Activated naive CD4-positive, alpha-beta T cell treated with anti-CD3 and anti-CD28 coated beads, Interleukin-2, amount 10 ng/mL, durations not matched to agents 7 days and 5 days (primary cell): ENCODE data around the gene ATP5F1E.
"Not testable (repeated sequence)": the region's sequence is repeated elsewhere in the genome, so short reads cannot be mapped to it uniquely, and the experiment has no call there.

Experiments
- CTCF ChIA-PET: fragments of 350-600 bp; sonication (Branson Sonifier 250); formaldehyde crosslinking; loops from one replicate; lab custom pipeline; 2021; ENCODE audit warnings: antibody characterized with exemption; lab: Charles Lee
- DNase-seq: peaks from one replicate; pipeline ENCODE4 v3.0.0-alpha.2; 2020
- H3K27ac Mint-ChIP-seq: one replicate; pipeline ENCODE4 v1.8.0; 2021; ENCODE audit warnings: mild to moderate bottlenecking, moderate library complexity, mixed read lengths
- H3K27me3 Mint-ChIP-seq: one replicate; pipeline ENCODE4 v1.8.0; 2021; ENCODE audit warnings: mild to moderate bottlenecking, mixed read lengths
- H3K36me3 Mint-ChIP-seq: one replicate; pipeline ENCODE4 v1.8.0; 2021; ENCODE audit warnings: mixed read lengths
- H3K4me1 Mint-ChIP-seq: one replicate; pipeline ENCODE4 v1.8.0; 2021; ENCODE audit warnings: mixed read lengths
- H3K4me3 Mint-ChIP-seq: one replicate; pipeline ENCODE4 v1.8.0; 2021; ENCODE audit warnings: mild to moderate bottlenecking, moderate library complexity, mixed read lengths
- H3K9me3 Mint-ChIP-seq: one replicate; pipeline ENCODE4 v1.8.0; 2021; ENCODE audit warnings: mixed read lengths

ATP5F1E gene

DNA sequence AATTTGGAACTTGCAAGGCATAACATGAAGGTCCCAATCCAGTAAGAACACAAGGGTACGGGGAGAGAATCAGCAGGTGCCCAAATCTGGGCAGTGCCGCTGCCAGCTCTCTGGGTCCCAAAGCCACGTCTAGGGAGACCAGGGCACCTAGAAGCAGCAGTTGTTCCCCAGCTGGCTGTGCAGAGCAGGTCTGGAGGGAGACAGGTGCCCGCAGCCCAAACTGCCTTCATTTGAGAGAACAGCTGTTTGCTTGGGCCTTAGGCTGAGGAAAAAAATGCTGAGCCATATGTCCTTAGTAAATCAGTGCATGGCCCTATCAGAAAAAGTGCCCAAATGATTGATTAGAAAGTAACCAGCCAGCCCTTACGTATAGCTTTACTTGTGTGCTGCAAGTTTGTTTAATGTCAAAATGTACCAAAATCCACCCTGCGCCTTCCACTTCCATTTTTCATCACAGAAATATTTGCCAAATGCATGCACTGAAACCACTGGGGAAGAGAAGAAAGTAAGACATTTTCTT lies 19.6 kb upstream of the ATP5F1E start:
- Mint-ChIP-seq H3K4me1 (peaks cover 11% of the 10 kb centered on the region), H3K36me3 (no peaks in the 10 kb centered on the region), H3K27me3 (peaks cover 41% of the 10 kb centered on the region), H3K27ac (no peak overlapping the region), H3K9me3 (no peaks in the 10 kb centered on the region), H3K4me3 (no peak overlapping the region)
- CTCF ChIA-PET, result no interaction called here
- DNase-seq, result no peak

DNA sequence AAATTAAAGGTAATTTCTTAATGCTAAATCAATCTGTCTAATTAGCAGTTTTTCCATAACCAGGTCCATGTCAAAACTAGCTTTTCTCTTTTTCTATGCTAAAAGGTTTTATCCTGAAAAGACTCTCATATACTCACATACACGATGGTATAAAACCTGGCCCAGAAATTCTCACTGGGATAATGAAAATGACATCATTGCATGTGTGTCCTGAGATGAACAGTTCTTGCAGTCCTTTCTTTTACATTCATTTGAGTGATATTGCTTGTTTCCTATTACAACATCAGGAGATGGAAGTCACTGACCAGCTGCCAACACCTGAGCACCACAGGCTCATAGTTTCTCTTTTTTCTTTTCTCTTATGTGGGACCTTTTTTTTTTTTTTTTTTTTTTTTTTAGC lies 18.3 kb upstream of the ATP5F1E start:
- H3K27me3 Mint-ChIP-seq, result peaks cover 41% of the 10 kb centered on the region
- CTCF ChIA-PET, result interaction anchor here (0.9 to 1.4 kb wide), 3 partner anchors 9 to 183 kb away, joined by 3 to 4 read pairs (median 3); no protein-coding TSS in a partner anchor
- no peaks in the 10 kb centered on the region for H3K9me3 Mint-ChIP-seq
- no peak for DNase-seq
- H3K36me3 Mint-ChIP-seq, result no peaks in the 10 kb centered on the region
- H3K4me3 Mint-ChIP-seq, result no peak overlapping the region
- peaks cover 11% of the 10 kb centered on the region for H3K4me1 Mint-ChIP-seq
- no peak overlapping the region for H3K27ac Mint-ChIP-seq

DNA sequence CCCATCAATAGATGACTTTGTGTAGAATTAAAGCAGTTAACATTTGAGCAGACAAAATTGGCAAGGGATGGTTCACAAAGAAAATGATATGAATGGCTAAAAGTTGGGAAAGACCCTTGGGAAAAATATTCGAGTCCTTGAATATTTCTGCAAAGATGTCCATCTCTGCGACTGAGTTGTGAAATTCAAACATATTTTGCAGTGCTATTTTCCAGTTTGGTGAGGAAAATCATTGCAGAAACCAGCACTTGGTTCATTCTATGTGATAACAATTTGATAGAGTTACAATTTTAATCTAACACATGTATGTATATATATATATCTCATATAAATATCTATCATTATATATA lies 16.5 kb upstream of the ATP5F1E start:
- peaks cover 19% of the 10 kb centered on the region for H3K4me1 Mint-ChIP-seq
- H3K27me3 Mint-ChIP-seq, result peaks cover 31% of the 10 kb centered on the region
- H3K27ac Mint-ChIP-seq, result no peak overlapping the region
- no peaks in the 10 kb centered on the region for H3K9me3 Mint-ChIP-seq
- CTCF ChIA-PET, result no interaction called here
- H3K4me3 Mint-ChIP-seq, result no peak overlapping the region
- DNase-seq, result no peak
- no peaks in the 10 kb centered on the region for H3K36me3 Mint-ChIP-seq

DNA sequence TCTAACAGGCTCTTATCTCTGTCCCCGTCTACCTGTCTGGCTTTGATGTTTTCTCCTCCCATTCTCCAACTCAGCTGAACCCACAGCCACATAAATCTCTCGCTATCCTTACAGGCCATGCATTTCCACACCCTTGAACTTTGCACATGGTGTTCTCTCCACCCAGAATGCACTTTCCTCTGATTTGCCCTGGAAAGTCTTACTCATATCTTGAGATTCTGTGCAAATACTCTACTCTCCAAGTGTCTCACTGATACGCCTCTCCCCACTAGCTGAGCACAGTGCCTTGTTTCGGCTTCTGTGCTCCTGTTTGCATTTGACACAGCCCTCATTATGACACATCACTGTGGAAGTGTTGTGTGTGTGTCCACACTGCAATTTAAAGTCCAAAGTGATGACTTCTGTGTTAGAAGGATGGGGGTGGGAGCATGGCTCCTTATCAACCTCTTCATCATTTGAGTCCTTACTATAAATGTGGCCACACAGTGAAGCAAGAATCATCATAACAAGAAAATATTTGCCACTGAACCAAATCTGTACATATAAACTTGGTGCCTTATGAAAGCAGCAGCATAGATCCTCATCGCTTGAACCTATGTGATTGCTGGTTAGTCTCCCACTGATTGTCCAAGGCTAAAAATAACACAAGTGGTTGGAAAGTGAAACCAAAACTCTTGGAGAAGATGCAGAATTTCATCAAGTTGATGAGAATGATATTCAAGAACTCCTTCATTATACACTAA lies 16.0 kb upstream of the ATP5F1E start:
- Mint-ChIP-seq H3K9me3 (no peaks in the 10 kb centered on the region), H3K36me3 (no peaks in the 10 kb centered on the region), H3K4me1 (peaks cover 24% of the 10 kb centered on the region), H3K27ac (no peak overlapping the region), H3K4me3 (no peak overlapping the region), H3K27me3 (peaks cover 30% of the 10 kb centered on the region)
- CTCF ChIA-PET, result no interaction called here
- DNase-seq, result no peak

DNA sequence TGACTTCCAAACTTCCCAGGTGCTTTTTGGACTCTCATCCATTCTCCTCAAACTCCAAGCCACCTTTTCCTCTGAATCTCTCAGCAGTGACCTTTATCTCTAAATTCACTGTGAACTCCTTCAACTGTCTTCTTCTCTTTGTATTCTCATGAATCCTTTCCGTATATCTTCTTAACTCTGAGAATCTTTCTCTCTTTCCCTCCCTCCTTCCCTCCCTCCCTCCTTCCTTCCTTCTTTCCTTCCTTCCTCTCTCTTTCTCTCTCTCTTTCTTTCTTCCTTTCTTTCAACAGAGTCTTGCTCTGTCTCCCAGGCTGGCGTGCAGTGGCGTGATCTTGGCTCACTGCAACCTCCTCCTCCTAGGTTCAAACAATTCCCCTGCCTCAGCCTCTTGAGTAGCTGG lies 14.7 kb upstream of the ATP5F1E start:
- CTCF ChIA-PET, result no interaction called here
- H3K27ac Mint-ChIP-seq, result no peak overlapping the region
- H3K27me3 Mint-ChIP-seq, result peaks cover 23% of the 10 kb centered on the region
- no peaks in the 10 kb centered on the region for H3K9me3 Mint-ChIP-seq
- H3K4me3 Mint-ChIP-seq, result no peak overlapping the region
- no peak for DNase-seq
- H3K4me1 Mint-ChIP-seq, result peaks cover 26% of the 10 kb centered on the region
- no peaks in the 10 kb centered on the region for H3K36me3 Mint-ChIP-seq

DNA sequence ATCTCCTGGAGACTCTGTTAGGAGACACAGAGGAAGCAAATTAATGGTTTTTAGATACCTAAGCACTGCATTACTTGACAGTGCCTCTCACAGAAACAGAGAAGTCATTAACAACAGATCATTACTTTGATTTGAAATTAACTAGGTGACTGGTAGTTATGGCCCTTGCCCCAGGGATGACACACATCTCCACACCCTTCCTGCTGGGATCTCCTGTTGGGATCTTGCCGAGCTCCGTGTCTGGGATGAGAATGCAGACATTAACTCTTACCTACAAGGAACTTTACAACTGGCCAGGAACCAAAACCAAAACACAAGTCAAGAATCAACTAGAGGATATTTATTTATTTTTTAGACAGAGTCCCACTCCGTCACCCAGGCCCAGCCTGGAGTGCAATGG lies 12.7 kb upstream of the ATP5F1E start:
- Mint-ChIP-seq H3K4me1 (peaks cover 43% of the 10 kb centered on the region), H3K9me3 (no peaks in the 10 kb centered on the region), H3K27ac (no peak overlapping the region), H3K27me3 (peaks cover 5% of the 10 kb centered on the region), H3K36me3 (peaks cover 15% of the 10 kb centered on the region), H3K4me3 (no peak overlapping the region)
- CTCF ChIA-PET, result interaction anchor here (0.6 kb wide), 1 partner anchor 1806 kb away, joined by 4 read pairs; no protein-coding TSS in a partner anchor
- no peak for DNase-seq

DNA sequence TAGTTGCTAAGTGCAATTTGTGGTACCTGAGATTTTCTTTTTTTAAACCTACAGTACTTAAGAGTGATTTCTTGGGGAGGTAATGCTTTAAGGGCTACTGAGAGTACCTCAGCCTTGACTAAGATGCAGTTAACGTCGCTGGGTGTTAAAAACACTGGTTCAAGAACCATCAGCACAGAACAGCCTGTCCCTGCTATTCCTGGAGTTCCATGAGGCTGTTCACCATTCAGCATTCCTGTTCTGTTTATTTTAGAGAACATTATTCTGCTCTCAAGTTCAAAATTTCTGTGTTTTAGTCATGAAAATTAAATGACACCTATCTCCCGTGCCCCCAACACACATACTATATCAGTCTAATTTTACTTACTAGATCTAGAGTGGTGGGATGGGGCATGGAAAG lies 12.2 kb upstream of the ATP5F1E start:
- CTCF ChIA-PET, result interaction anchor here (0.6 kb wide), 1 partner anchor 1806 kb away, joined by 4 read pairs; no protein-coding TSS in a partner anchor
- Mint-ChIP-seq H3K27ac (no peak overlapping the region), H3K9me3 (no peaks in the 10 kb centered on the region), H3K36me3 (peaks cover 15% of the 10 kb centered on the region), H3K27me3 (no peaks in the 10 kb centered on the region), H3K4me1 (peaks cover 48% of the 10 kb centered on the region), H3K4me3 (no peak overlapping the region)
- no peak for DNase-seq

DNA sequence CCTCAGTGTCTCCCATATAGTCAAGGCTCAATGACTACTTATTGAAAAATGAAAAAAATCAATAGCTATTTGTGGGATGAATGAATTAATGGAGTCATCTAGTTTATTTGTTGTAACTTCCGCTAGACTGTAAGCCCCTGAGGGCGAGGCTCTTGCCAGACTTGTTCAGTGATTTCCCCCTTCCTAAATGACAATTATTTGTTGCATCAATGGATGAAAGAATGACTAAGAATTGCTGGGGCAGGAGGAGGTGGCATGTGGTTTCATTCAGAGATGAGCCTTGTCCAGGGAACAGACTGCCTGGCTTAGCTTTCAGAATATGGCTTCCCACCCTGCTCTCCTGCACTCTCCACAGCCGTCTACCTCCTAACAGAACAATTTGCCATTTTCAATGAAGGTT lies 11.6 kb upstream of the ATP5F1E start:
- peak overlapping the region; percentile 85 for H3K27ac Mint-ChIP-seq
- peak overlapping the region; percentile 73 for H3K4me3 Mint-ChIP-seq
- peaks cover 53% of the 10 kb centered on the region for H3K4me1 Mint-ChIP-seq
- no peaks in the 10 kb centered on the region for H3K9me3 Mint-ChIP-seq
- no peaks in the 10 kb centered on the region for H3K27me3 Mint-ChIP-seq
- peaks cover 15% of the 10 kb centered on the region for H3K36me3 Mint-ChIP-seq
- CTCF ChIA-PET, result interaction anchor here (1.0 to 1.3 kb wide), 2 partner anchors 165 to 178 kb away, joined by 3 read pairs; no protein-coding TSS in a partner anchor
- no peak for DNase-seq

DNA sequence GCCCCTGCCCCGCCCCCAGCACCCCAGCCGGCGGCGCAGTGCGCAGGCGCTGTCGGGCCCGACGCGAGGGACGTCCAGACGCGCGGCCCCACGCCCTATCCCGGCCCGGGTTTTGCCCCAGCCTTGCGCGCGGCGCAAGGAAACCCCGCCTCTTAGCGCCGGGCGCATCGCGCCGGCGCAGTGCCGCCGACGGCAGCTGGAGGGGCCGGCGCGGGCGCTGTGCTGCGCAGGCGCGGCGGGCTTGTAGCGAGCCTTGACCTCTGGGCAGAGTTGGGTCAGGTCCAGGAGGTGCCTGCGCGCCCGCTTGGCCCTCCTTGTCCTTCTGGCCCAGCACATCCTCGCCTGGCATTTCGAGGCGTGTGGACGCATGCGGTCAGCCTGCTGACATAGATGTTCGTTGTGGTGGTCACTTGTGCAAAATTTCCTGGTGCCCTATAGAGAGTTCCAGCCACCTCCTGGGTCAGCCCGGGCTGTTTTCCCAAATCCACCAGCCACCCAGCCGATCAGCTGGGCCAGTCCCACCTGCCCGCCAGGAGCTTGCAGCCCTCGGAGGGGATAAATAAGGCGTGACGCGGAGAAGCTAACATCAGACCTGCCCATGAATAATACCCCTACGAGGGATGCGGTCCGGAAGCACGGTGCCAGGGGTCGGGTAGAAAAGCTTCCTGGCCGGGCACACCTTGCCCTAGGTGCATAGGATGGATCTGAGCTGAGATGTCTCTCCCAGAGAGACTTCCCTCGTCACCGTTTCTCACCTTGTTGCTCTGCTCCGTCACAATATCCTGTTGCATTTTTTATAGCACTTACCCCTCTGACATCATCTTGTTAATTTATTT lies 10.9 kb upstream of the ATP5F1E start:
- Mint-ChIP-seq H3K36me3 (peaks cover 16% of the 10 kb centered on the region), H3K9me3 (no peaks in the 10 kb centered on the region), H3K4me3 (peak overlapping the region; percentile 88), H3K4me1 (peaks cover 48% of the 10 kb centered on the region), H3K27me3 (no peaks in the 10 kb centered on the region), H3K27ac (peak overlapping the region; percentile 87)
- DNase-seq, result peak; percentile 94
- CTCF ChIA-PET, result interaction anchor here (0.6 to 1.6 kb wide), 5 partner anchors 64 to 179 kb away, joined by 3 to 4 read pairs (median 3); no protein-coding TSS in a partner anchor

DNA sequence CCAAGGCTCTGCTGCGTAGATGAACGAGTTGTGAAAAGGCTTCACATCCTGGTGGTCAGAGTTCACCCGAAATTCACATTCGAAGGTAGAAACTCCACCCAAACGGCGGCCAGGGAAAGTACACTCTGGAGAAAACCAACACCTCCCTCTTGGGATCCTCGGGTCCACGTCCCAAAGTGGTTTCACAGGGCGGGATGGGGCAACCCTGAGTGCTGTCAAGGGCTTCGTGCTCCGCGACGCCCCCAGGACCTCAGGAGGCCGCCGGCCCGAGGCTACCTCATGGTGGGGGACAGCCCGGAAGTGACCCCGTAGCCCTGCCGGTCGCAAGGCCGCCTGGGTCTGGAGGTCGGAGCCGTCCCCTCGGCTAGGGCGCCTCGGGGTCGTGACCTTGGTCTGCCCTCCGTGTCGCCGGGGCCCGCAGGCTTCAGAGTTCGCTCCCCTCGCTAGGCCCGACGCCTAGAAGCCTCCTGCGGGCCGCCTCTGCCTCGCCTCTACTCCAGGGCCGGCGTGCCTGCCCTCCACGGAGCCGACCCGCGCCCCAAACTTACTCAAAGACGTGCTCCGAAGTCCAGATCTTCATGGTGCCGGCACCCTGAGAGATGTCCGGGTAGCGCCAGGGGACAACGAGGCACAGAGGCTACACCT lies 10.1 kb upstream of the ATP5F1E start, which contains the start of gene PRELID3B:
TSS of gene PRELID3B (minus strand) at position 636 of the 645 bp plus-strand sequence. CDS start at position 580, 56 bp downstream.
- Mint-ChIP-seq H3K36me3 (peaks cover 23% of the 10 kb centered on the region), H3K4me3 (peak within 1 kb of the TSS; percentile 88), H3K9me3 (no peaks in the 10 kb centered on the region), H3K27ac (peak within 1 kb of the TSS; percentile 87), H3K4me1 (peaks cover 50% of the 10 kb centered on the region), H3K27me3 (no peaks in the 10 kb centered on the region)
- DNase-seq, result no peak
- CTCF ChIA-PET, result interaction anchor here (0.6 to 1.6 kb wide), 5 partner anchors 59 to 180 kb away, joined by 3 to 4 read pairs (median 3); no protein-coding TSS in a partner anchor

DNA sequence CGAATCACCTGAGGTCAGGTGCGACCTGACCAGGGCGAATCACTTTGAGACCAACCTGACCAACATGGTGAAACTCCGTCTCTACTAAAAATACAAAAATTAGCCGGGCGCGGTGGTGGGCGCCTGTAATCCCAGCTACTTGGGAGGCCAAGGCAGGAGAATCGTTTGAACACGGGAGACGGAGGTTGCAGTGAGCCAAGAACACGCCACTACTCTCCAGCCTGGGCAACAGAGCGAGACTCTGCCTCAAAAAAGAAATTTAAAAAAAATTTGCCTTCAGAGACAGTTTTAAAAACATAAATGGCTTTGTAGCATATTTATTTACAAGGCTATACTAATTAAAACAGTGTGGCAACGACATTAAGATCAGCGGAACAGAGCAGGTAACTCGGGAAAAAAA lies 9.4 kb upstream of the ATP5F1E start:
- not testable (repeated sequence) for DNase-seq, H3K9me3 Mint-ChIP-seq, H3K27me3 Mint-ChIP-seq
- peak overlapping the region; percentile 70 for H3K27ac Mint-ChIP-seq
- H3K36me3 Mint-ChIP-seq, result peaks cover 31% of the 10 kb centered on the region
- peaks cover 58% of the 10 kb centered on the region for H3K4me1 Mint-ChIP-seq
- CTCF ChIA-PET, result interaction anchor here (0.9 kb wide), 1 partner anchor 58 kb away, joined by 3 read pairs; no protein-coding TSS in a partner anchor
- peak overlapping the region; percentile 88 for H3K4me3 Mint-ChIP-seq

DNA sequence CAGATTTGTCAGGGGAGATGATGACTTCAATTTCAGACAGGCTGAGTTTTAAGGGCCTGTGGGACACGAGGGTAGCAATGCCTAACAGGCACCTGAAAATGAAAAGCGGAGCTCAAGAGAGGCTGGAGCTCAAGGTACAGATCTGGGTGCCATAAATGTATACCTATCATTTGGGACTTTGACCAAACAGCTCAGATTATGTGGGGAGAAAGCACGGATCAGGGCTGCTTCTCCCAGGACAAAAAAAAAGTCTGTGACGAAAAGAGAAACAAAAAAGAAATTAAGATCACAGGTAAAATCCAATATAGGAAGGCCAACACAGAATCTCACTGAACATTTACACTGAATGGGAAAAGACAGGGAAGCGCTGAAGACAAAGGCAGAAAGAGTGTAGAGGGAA lies 8.5 kb upstream of the ATP5F1E start:
- CTCF ChIA-PET, result interaction anchor here (0.7 kb wide), 1 partner anchor 542 kb away, joined by 3 read pairs; no protein-coding TSS in a partner anchor
- DNase-seq, result no peak
- Mint-ChIP-seq H3K4me1 (peaks cover 66% of the 10 kb centered on the region), H3K4me3 (peak overlapping the region; percentile 88), H3K9me3 (no peaks in the 10 kb centered on the region), H3K27ac (no peak overlapping the region), H3K36me3 (peaks cover 38% of the 10 kb centered on the region), H3K27me3 (no peaks in the 10 kb centered on the region)

DNA sequence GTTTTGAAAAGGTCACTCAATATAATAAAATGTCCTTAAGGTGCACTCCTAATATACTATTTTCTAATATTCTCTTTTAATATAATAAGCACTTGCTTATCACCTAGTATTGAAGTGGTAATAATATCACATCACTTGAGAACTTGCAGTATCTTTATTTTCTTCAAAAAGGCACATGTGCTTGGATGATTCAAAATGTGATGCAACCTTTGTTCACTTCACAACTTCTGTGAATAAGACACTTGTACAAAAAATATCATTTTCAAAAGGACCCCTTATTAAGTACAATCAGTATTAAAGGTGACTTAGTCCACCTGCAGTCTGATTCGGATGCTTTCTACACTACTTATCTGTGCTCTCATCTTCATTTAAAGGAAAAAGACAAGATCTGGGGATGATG lies 7.1 kb upstream of the ATP5F1E start:
- CTCF ChIA-PET, result interaction anchor here (0.6 kb wide), 1 partner anchor 121 kb away, joined by 4 read pairs; no protein-coding TSS in a partner anchor

More for the DNA sequence above, 7.1 kb upstream of the ATP5F1E start:
- no peaks in the 10 kb centered on the region for H3K27me3 Mint-ChIP-seq
- H3K4me3 Mint-ChIP-seq, result no peak overlapping the region
- H3K36me3 Mint-ChIP-seq, result peaks cover 50% of the 10 kb centered on the region
- peak overlapping the region; percentile 73 for H3K27ac Mint-ChIP-seq
- peaks cover 67% of the 10 kb centered on the region for H3K4me1 Mint-ChIP-seq
- no peak for DNase-seq
- no peaks in the 10 kb centered on the region for H3K9me3 Mint-ChIP-seq
